Panc1 (cell line): ENCODE results near the gene SCIMP.

Source experiments
- POLR2AphosphoS5 ChIP-seq: IDR thresholded peaks from 2 replicates; pipeline ENCODE4 v1.6.1; 2012; ENCODE audit warnings: mild to moderate bottlenecking, low read depth, low read length, moderate library complexity
- SIN3A ChIP-seq: IDR thresholded peaks from 2 replicates; pipeline ENCODE4 v1.6.1; 2012; ENCODE audit warnings: low read depth, mild to moderate bottlenecking, low read length, moderate library complexity, borderline replicate concordance; ENCODE audit not compliant: insufficient read depth
- TF ChIP-seq, protein P1 (sequence below): fragments of 450-650 bp; IDR thresholded peaks from 2 replicates; pipeline ENCODE4 v1.5.1; 2017; ENCODE audit warnings: mild to moderate bottlenecking
- TF ChIP-seq, protein P2 (sequence below), 2 experiments: IDR thresholded peaks; 2 replicates each; pipeline ENCODE4 v1.6.1; 2011 to 2012; ENCODE audit warnings: low read depth in 2 of 2, control low read depth in 1 of 2, low read length in 1 of 2, mild to moderate bottlenecking in 1 of 2, moderate library complexity in 1 of 2; ENCODE audit not compliant: insufficient read depth in 1 of 2

DNA sequence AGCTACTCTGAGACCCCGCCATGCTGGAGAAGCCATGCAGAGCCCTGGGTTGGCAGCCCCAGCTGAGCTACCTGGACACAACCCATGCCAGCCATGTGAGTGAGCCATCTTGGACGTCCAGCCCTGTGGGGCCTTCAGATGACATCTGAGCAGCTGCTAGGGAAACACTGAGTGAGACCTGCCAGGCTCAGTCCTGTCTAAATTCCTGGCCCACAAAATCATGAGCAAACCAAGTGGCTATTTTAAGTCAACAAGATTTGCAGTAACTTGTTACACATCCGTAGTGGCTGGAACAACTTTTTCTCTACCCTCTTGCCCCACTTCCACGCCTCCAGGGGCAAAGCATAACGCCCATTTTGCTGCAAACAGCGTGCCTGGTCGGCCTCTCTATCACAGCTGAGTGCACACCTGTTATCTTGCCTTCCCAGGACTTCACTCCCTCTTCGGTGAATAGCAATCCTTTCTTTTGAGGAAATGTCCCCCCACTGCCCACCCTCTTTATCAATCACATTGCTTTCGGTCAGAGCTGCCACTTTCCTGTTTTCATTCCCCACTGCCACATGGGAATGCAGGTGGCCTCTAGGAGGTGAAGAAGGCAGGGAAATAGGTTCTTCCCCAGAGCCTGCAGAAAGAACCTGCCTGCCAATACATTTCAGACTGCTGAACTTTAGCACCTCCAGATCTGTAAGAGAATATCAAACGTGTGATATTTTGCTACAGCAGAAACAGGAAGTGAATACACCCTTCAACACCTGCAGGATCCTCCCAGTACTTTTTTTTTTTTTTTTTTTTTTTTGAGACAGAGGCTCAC lies 7.4 kb upstream of the SCIMP start:
- TF ChIP-seq POLR2AphosphoS5 (no peak), SIN3A (no peak)
- TF ChIP-seq, protein P1, sequence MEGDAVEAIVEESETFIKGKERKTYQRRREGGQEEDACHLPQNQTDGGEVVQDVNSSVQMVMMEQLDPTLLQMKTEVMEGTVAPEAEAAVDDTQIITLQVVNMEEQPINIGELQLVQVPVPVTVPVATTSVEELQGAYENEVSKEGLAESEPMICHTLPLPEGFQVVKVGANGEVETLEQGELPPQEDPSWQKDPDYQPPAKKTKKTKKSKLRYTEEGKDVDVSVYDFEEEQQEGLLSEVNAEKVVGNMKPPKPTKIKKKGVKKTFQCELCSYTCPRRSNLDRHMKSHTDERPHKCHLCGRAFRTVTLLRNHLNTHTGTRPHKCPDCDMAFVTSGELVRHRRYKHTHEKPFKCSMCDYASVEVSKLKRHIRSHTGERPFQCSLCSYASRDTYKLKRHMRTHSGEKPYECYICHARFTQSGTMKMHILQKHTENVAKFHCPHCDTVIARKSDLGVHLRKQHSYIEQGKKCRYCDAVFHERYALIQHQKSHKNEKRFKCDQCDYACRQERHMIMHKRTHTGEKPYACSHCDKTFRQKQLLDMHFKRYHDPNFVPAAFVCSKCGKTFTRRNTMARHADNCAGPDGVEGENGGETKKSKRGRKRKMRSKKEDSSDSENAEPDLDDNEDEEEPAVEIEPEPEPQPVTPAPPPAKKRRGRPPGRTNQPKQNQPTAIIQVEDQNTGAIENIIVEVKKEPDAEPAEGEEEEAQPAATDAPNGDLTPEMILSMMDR: no peak
- TF ChIP-seq, protein P2, sequence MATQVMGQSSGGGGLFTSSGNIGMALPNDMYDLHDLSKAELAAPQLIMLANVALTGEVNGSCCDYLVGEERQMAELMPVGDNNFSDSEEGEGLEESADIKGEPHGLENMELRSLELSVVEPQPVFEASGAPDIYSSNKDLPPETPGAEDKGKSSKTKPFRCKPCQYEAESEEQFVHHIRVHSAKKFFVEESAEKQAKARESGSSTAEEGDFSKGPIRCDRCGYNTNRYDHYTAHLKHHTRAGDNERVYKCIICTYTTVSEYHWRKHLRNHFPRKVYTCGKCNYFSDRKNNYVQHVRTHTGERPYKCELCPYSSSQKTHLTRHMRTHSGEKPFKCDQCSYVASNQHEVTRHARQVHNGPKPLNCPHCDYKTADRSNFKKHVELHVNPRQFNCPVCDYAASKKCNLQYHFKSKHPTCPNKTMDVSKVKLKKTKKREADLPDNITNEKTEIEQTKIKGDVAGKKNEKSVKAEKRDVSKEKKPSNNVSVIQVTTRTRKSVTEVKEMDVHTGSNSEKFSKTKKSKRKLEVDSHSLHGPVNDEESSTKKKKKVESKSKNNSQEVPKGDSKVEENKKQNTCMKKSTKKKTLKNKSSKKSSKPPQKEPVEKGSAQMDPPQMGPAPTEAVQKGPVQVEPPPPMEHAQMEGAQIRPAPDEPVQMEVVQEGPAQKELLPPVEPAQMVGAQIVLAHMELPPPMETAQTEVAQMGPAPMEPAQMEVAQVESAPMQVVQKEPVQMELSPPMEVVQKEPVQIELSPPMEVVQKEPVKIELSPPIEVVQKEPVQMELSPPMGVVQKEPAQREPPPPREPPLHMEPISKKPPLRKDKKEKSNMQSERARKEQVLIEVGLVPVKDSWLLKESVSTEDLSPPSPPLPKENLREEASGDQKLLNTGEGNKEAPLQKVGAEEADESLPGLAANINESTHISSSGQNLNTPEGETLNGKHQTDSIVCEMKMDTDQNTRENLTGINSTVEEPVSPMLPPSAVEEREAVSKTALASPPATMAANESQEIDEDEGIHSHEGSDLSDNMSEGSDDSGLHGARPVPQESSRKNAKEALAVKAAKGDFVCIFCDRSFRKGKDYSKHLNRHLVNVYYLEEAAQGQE (IDR thresholded peaks at IDR 0.05; ENCODE audit: insufficient read depth in 1 of 2, low read depth in 2 of 2, low read length in 1 of 2): no peak
